ENCODE results near the gene ELF2.

DNA sequence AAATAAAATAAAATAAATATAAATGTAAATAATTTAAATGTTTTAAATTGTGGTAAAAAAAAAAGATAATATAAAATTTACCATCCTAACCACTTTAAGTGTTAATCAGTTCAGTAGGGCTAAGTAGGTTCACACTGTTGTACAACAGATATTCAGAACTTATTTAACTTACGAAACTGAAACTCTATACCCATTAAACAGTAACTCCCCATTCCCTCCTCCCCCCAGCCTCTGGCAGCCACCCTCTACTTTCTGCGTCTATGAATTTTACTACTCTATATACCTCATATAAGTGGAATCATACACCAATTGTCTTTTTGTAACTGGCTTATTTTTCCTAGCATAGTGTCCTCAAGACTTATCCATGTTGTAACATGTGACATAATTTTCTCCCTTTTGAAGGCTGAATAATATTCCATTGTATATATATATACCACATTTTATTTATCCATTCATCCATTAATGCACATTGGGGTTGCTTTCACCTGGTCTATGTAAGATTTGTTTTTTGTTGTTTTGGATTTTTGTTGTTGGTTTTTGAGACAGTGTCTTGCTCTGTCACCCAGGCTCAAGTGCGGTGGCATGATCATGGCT is 32.5 kb upstream of the ELF2 start:
- TF ChIP-seq, protein P1, sequence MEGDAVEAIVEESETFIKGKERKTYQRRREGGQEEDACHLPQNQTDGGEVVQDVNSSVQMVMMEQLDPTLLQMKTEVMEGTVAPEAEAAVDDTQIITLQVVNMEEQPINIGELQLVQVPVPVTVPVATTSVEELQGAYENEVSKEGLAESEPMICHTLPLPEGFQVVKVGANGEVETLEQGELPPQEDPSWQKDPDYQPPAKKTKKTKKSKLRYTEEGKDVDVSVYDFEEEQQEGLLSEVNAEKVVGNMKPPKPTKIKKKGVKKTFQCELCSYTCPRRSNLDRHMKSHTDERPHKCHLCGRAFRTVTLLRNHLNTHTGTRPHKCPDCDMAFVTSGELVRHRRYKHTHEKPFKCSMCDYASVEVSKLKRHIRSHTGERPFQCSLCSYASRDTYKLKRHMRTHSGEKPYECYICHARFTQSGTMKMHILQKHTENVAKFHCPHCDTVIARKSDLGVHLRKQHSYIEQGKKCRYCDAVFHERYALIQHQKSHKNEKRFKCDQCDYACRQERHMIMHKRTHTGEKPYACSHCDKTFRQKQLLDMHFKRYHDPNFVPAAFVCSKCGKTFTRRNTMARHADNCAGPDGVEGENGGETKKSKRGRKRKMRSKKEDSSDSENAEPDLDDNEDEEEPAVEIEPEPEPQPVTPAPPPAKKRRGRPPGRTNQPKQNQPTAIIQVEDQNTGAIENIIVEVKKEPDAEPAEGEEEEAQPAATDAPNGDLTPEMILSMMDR (IDR thresholded peaks at IDR 0.05): no peak
- TF ChIP-seq TCF7L2 (IDR thresholded peaks at IDR 0.05; ENCODE audit: low read depth, low read length): no peak

All from Panc1 (cell line).